GM15510 (cell line): ENCODE results near the gene DYRK1A.

Experiments used
- POLR2A ChIP-seq: IDR thresholded peaks from 3 replicates; pipeline ENCODE4 v1.6.1; 2011; ENCODE audit warnings: borderline replicate concordance; ENCODE audit not compliant: insufficient read length; ENCODE audit errors: extremely low read depth

The DYRK1A gene

GRCh38 chr21:37366482-37367316 is at the start of gene DYRK1A:
Gene DYRK1A (plus strand): TSS chr21:37366773. CDS start chr21:37420375, 53,602 bp downstream.
- peak; percentile 51 for TF ChIP-seq POLR2A

- no peak for TF ChIP-seq POLR2A
These were observed 47.0 kb upstream of the DYRK1A start for GRCh38 chr21:37319551-37319950.

GRCh38 chr21:37322084-37322483 is 44.5 kb upstream of the DYRK1A start:
- TF ChIP-seq POLR2A: no peak

- TF ChIP-seq POLR2A: no peak
These were observed 42.0 kb upstream of the DYRK1A start for GRCh38 chr21:37324558-37324957.

GRCh38 chr21:37331411-37331810 is 35.2 kb upstream of the DYRK1A start:
- no peak for TF ChIP-seq POLR2A

GRCh38 chr21:37335053-37335452 is 31.5 kb upstream of the DYRK1A start:
- TF ChIP-seq POLR2A: no peak

- TF ChIP-seq POLR2A: no peak
These were observed 29.4 kb upstream of the DYRK1A start for GRCh38 chr21:37337179-37337578.

- TF ChIP-seq POLR2A: no peak
These were observed 28.7 kb upstream of the DYRK1A start for GRCh38 chr21:37337831-37338230.

GRCh38 chr21:37338671-37339551 is 27.7 kb upstream of the DYRK1A start:
- no peak for TF ChIP-seq POLR2A

GRCh38 chr21:37339552-37339939 is 27.0 kb upstream of the DYRK1A start:
- TF ChIP-seq POLR2A: no peak

GRCh38 chr21:37341254-37341960 is 25.2 kb upstream of the DYRK1A start:
- no peak for TF ChIP-seq POLR2A

GRCh38 chr21:37342046-37342632 is 24.4 kb upstream of the DYRK1A start:
- no peak for TF ChIP-seq POLR2A

- TF ChIP-seq POLR2A: no peak
These were observed 19.6 kb upstream of the DYRK1A start for GRCh38 chr21:37346841-37347430.

GRCh38 chr21:37348664-37349063 is 17.9 kb upstream of the DYRK1A start:
- no peak for TF ChIP-seq POLR2A
